ENCODE data around the gene HSPA12B.

Gene HSPA12B

DNA sequence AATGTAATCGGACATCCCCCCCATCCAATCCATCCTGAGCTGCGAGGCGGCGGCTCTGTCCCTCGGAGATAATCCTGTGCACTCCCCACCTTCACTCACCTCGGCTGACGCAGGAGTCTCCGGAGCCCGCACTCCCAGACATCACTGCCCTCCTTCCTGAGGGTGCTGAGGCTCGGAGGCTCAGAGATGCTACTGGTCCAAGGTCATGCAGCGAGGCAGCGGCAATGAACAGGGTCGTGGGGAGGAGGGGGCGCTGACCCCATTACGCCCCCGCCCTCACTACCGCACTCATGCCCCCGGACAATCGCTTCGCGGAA is 34.6 kb downstream of the HSPA12B start:
- H3K27me3 ChIP-seq (ENCODE audit: insufficient read depth, low read length): no peaks in the 10 kb centered on the region
- H4K20me1 ChIP-seq (ENCODE audit: insufficient read depth, low read length): no peaks in the 10 kb centered on the region
- no peak overlapping the region for H2AFZ ChIP-seq (ENCODE audit: low read length)
- no peaks in the 10 kb centered on the region for H3F3A ChIP-seq (ENCODE audit: insufficient read depth, low read length)
- H3K9me3 ChIP-seq (ENCODE audit: low read length): no peaks in the 10 kb centered on the region
- peak overlapping the region; percentile 91 for H3K4me2 ChIP-seq (ENCODE audit: low read length)
- peaks cover 24% of the 10 kb centered on the region for H3K4me1 ChIP-seq (ENCODE audit: insufficient read depth, low read length, severe bottlenecking)
- peak overlapping the region; percentile 83 for H3K4me3 ChIP-seq (ENCODE audit: low read depth, low read length, poor library complexity, severe bottlenecking)
- peaks cover under 1% of the 10 kb centered on the region for H3K36me3 ChIP-seq (ENCODE audit: insufficient read depth, low read length)
- H3K9ac ChIP-seq (ENCODE audit: low read length): peak overlapping the region; percentile 94
- H3K9me2 ChIP-seq (ENCODE audit: low read depth, low read length): no peaks in the 10 kb centered on the region
- no peak overlapping the region for H3K27ac ChIP-seq (ENCODE audit: low read depth, low read length, poor library complexity, severe bottlenecking)
- H3K79me2 ChIP-seq (ENCODE audit: insufficient read depth, low read length): no peaks in the 10 kb centered on the region
- TF ChIP-seq EZH2 (IDR thresholded peaks at IDR 0.05; ENCODE audit: borderline replicate concordance, low read length): no peak
- TF ChIP-seq, protein P1, sequence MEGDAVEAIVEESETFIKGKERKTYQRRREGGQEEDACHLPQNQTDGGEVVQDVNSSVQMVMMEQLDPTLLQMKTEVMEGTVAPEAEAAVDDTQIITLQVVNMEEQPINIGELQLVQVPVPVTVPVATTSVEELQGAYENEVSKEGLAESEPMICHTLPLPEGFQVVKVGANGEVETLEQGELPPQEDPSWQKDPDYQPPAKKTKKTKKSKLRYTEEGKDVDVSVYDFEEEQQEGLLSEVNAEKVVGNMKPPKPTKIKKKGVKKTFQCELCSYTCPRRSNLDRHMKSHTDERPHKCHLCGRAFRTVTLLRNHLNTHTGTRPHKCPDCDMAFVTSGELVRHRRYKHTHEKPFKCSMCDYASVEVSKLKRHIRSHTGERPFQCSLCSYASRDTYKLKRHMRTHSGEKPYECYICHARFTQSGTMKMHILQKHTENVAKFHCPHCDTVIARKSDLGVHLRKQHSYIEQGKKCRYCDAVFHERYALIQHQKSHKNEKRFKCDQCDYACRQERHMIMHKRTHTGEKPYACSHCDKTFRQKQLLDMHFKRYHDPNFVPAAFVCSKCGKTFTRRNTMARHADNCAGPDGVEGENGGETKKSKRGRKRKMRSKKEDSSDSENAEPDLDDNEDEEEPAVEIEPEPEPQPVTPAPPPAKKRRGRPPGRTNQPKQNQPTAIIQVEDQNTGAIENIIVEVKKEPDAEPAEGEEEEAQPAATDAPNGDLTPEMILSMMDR (IDR thresholded peaks at IDR 0.05; ENCODE audit: low read length): no peak

DNA sequence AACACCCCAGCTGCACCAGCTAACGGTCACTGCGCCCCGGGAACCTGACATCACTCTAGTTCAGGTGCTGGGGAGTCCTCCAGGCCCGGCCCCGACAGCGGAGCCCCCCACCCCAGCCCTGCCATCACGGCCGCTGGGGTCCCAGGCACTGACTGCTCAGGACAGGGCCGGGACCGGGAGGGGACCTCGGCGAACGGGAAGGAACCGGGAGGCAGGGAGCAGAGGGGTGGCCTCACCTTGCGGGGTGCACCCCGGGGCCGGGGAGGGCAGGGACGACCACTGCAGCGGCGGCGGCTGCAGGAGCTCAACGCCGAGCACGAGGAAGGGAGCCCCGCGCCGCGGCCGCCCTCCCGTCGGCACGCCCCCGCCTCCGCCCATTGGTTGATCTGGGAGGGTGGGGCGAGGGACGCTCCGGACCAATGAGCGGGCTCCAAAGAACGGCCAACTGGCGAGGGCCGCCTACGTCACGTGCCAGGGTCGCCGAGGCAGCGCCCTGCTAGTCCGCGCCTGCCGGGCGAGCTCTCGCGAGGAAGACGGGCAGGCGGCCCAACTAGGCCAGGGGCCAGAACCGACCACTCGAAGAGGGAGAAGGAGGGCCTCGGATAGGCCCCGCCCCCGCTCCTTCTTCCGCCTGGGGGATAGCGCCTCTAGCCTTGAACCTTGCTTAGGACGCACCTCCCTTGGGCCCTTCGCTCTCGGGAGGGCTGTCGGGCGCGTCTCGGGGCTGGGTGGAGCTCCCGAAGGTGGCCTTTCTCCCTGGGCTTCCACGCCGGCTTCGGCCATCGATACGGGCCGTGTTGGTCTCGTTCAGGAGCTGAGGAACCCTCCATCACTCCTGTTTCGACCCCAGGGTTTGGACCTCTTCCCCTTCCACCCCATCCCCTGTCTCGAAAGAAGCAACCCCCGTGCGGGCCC is 35.2 kb downstream of the HSPA12B start, which contains the start of gene ADISSP:
TSS of gene ADISSP (minus strand) at position 327 of the 915 bp plus-strand sequence. CDS start 7,653 bp downstream, outside the sequence.
- Histone ChIP-seq H3K9ac (ENCODE audit: low read length) (peak within 1 kb of the TSS; percentile 94), H3K9me2 (ENCODE audit: low read depth, low read length) (no peaks in the 10 kb centered on the region), H3K79me2 (ENCODE audit: insufficient read depth, low read length) (no peaks in the 10 kb centered on the region), H4K20me1 (ENCODE audit: insufficient read depth, low read length) (no peaks in the 10 kb centered on the region), H3K27ac (ENCODE audit: low read depth, low read length, poor library complexity, severe bottlenecking) (peak within 1 kb of the TSS; percentile 69), H3K4me3 (ENCODE audit: low read depth, low read length, poor library complexity, severe bottlenecking) (peak within 1 kb of the TSS; percentile 83), H3K4me2 (ENCODE audit: low read length) (peak within 1 kb of the TSS; percentile 91), H2AFZ (ENCODE audit: low read length) (no peak within 1 kb of the TSS), H3K9me3 (ENCODE audit: low read length) (no peaks in the 10 kb centered on the region), H3F3A (ENCODE audit: insufficient read depth, low read length) (no peaks in the 10 kb centered on the region), H3K4me1 (ENCODE audit: insufficient read depth, low read length, severe bottlenecking) (peaks cover 24% of the 10 kb centered on the region), H3K36me3 (ENCODE audit: insufficient read depth, low read length) (no peaks in the 10 kb centered on the region; the same call in none of the 2 replicates), H3K27me3 (ENCODE audit: insufficient read depth, low read length) (no peaks in the 10 kb centered on the region)
- TF ChIP-seq EZH2 (IDR thresholded peaks at IDR 0.05; ENCODE audit: borderline replicate concordance, low read length): no peak
- TF ChIP-seq, protein P1 (IDR thresholded peaks at IDR 0.05; ENCODE audit: low read length): peak; percentile 26; the same call in 1 of the 2 replicates

DNA sequence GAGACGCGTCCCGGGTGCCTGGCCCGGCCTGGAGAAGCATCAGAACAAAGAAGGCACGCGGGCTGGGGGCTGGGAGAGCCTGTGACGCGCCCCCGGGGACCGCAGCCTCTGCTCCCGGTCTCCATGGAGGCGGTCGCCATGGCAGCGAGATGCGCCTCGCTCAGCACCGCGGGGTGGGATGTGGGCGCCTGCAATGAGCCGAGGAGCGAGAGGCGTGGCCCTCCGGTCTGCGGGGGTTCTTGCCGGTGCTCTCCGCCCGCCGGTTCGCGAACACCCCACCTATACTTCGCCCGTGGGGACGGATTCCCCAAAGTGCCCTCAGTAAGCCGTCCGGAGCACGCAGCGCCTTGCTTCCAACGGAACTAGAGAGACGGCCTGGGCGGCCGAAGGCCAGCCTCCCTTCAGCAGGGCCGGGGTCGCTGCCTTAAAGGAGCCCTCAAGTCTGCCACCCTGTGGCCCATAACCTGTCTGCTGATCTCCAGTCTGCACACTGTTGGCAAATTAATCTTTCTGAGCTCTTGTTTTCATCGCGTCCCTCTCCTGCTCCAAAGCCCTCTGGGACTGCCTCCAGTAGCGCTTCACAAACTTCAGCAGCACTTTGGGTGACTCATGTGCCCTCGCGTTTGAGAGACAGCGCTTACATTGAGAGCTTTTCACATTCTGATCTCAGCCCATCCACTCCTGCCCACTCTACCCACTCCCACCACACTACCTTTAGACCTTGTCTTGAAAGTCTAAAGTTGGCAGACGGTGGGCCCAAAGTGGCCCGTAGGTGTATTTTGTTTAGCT is 36.1 kb downstream of the HSPA12B start:
- Histone ChIP-seq H3K4me1 (ENCODE audit: insufficient read depth, low read length, severe bottlenecking) (peaks cover 24% of the 10 kb centered on the region), H3K9ac (ENCODE audit: low read length) (peak overlapping the region; percentile 77)

More for the DNA sequence above, 36.1 kb downstream of the HSPA12B start:
- H3K4me2 ChIP-seq (ENCODE audit: low read length): peak overlapping the region; percentile 85
- H4K20me1 ChIP-seq (ENCODE audit: insufficient read depth, low read length): no peaks in the 10 kb centered on the region
- H3K27ac ChIP-seq (ENCODE audit: low read depth, low read length, poor library complexity, severe bottlenecking): peak overlapping the region; percentile 69
- H3K9me2 ChIP-seq (ENCODE audit: low read depth, low read length): no peaks in the 10 kb centered on the region
- TF ChIP-seq, protein P1 (IDR thresholded peaks at IDR 0.05; ENCODE audit: low read length): peak; percentile 76
- TF ChIP-seq EZH2 (IDR thresholded peaks at IDR 0.05; ENCODE audit: borderline replicate concordance, low read length): no peak
- H2AFZ ChIP-seq (ENCODE audit: low read length): no peak overlapping the region
- H3K4me3 ChIP-seq (ENCODE audit: low read depth, low read length, poor library complexity, severe bottlenecking): peak overlapping the region; percentile 83
- H3K9me3 ChIP-seq (ENCODE audit: low read length): no peaks in the 10 kb centered on the region
- no peaks in the 10 kb centered on the region; the same call in none of the 2 replicates for H3K36me3 ChIP-seq (ENCODE audit: insufficient read depth, low read length)
- H3K27me3 ChIP-seq (ENCODE audit: insufficient read depth, low read length): no peaks in the 10 kb centered on the region
- H3F3A ChIP-seq (ENCODE audit: insufficient read depth, low read length): no peaks in the 10 kb centered on the region
- H3K79me2 ChIP-seq (ENCODE audit: insufficient read depth, low read length): no peaks in the 10 kb centered on the region
